Activated CD8-positive, alpha-beta memory T cell treated with anti-CD3 and anti-CD28 coated beads, Interleukin-2, amount 10 ng/mL, durations not matched to agents 7 days and 5 days (primary cell): ENCODE data around the gene MAP3K2. TPM values are rescaled to one million over a fixed set of nuclear protein-coding genes. Genes with fewer than 3 reads are reported as not detected.

Experiments used
- ATAC-seq: fragments of 150-1000 bp; cut with Tn5 transposase; one replicate; pipeline ENCODE4 v1.10.0; 2021; ENCODE audit warnings: moderate library complexity
- CTCF ChIA-PET: fragments of 350-600 bp; sonication (Branson Sonifier 250); formaldehyde crosslinking; loops from one replicate; lab custom pipeline; 2021; ENCODE audit warnings: antibody characterized with exemption; lab: Charles Lee
- DNase-seq: peaks from one replicate; pipeline ENCODE4 v3.0.0-alpha.2; 2020
- H3K27ac Mint-ChIP-seq: one replicate; pipeline ENCODE4 v1.8.0; 2021; ENCODE audit warnings: mild to moderate bottlenecking, mixed read lengths
- H3K27me3 Mint-ChIP-seq: one replicate; pipeline ENCODE4 v1.8.0; 2021; ENCODE audit warnings: mixed read lengths
- H3K36me3 Mint-ChIP-seq: one replicate; pipeline ENCODE4 v1.8.0; 2021; ENCODE audit warnings: mild to moderate bottlenecking, mixed read lengths
- H3K4me1 Mint-ChIP-seq: one replicate; pipeline ENCODE4 v1.8.0; 2021; ENCODE audit warnings: mixed read lengths
- H3K4me3 Mint-ChIP-seq: one replicate; pipeline ENCODE4 v1.8.0; 2021; ENCODE audit warnings: mild to moderate bottlenecking, moderate library complexity, mixed read lengths
- H3K9me3 Mint-ChIP-seq: one replicate; pipeline ENCODE4 v1.8.0; 2022; ENCODE audit warnings: low read depth, mixed read lengths
- total RNA-seq, 2 experiments: library from RNA; stranded (reverse); gene quantifications; one replicate each; pipeline ENCODE4 v1.2.3, GENCODE V29; 2021

The MAP3K2 gene
- total RNA-seq, 2 experiments from 2014 or later: 53.5 to 56.9 TPM

- no peaks in the 10 kb centered on the region for H3K27me3 Mint-ChIP-seq
- peak; percentile 9 for ATAC-seq
- no peak overlapping the region for H3K4me3 Mint-ChIP-seq
- no peak for DNase-seq
- H3K4me1 Mint-ChIP-seq: peaks cover 31% of the 10 kb centered on the region
- peaks cover 2% of the 10 kb centered on the region for H3K36me3 Mint-ChIP-seq
- CTCF ChIA-PET: interaction anchor here (2.8 kb wide), 1 partner anchor 19 kb away, joined by 12 read pairs; no protein-coding TSS in a partner anchor
- no peaks in the 10 kb centered on the region for H3K9me3 Mint-ChIP-seq
- H3K27ac Mint-ChIP-seq: peak overlapping the region; percentile 11
These were observed 9.9 kb upstream of the MAP3K2 start for GRCh38 chr2:127397568-127398238.

GRCh38 chr2:127394492-127394891 lies 6.7 kb upstream of the MAP3K2 start:
- ATAC-seq (no peak), DNase-seq (no peak)
- no peaks in the 10 kb centered on the region for H3K27me3 Mint-ChIP-seq
- no peak overlapping the region for H3K4me3 Mint-ChIP-seq
- peaks cover 3% of the 10 kb centered on the region for H3K36me3 Mint-ChIP-seq
- H3K27ac Mint-ChIP-seq: no peak overlapping the region
- peaks cover 32% of the 10 kb centered on the region for H3K4me1 Mint-ChIP-seq
- no peaks in the 10 kb centered on the region for H3K9me3 Mint-ChIP-seq
- CTCF ChIA-PET: interaction anchor here (0.6 to 2.3 kb wide), 3 partner anchors 17 to 50 kb away, joined by 3 to 5 read pairs (median 3); no protein-coding TSS in a partner anchor

- no peak for ATAC-seq
- CTCF ChIA-PET: no interaction called here
- no peak overlapping the region for H3K27ac Mint-ChIP-seq
- no peak for DNase-seq
- H3K4me3 Mint-ChIP-seq: no peak overlapping the region
- peaks cover 40% of the 10 kb centered on the region for H3K4me1 Mint-ChIP-seq
- no peaks in the 10 kb centered on the region for H3K27me3 Mint-ChIP-seq
- H3K36me3 Mint-ChIP-seq: peaks cover 3% of the 10 kb centered on the region
- no peaks in the 10 kb centered on the region for H3K9me3 Mint-ChIP-seq
These were observed 5.2 kb upstream of the MAP3K2 start for GRCh38 chr2:127392828-127393578.

- Mint-ChIP-seq H3K4me1 (peaks cover 33% of the 10 kb centered on the region), H3K27me3 (no peaks in the 10 kb centered on the region), H3K9me3 (no peaks in the 10 kb centered on the region), H3K36me3 (peaks cover 3% of the 10 kb centered on the region), H3K4me3 (no peak overlapping the region), H3K27ac (no peak overlapping the region)
- ATAC-seq (no peak), DNase-seq (no peak)
- CTCF ChIA-PET: no interaction called here
These were observed 4.5 kb upstream of the MAP3K2 start for GRCh38 chr2:127392133-127392827.

GRCh38 chr2:127389778-127390435 lies 2.1 kb upstream of the MAP3K2 start:
- CTCF ChIA-PET: interaction anchor here (0.8 to 2.8 kb wide), 3 partner anchors 10 to 33 kb away, joined by 3 to 12 read pairs (median 4); no protein-coding TSS in a partner anchor
- DNase-seq (peak; percentile 48), ATAC-seq (no peak)
- Mint-ChIP-seq H3K36me3 (peaks cover 7% of the 10 kb centered on the region), H3K27ac (peak overlapping the region; percentile 67), H3K4me3 (no peak overlapping the region), H3K4me1 (peaks cover 54% of the 10 kb centered on the region), H3K27me3 (no peaks in the 10 kb centered on the region), H3K9me3 (no peaks in the 10 kb centered on the region)

- DNase-seq: no peak
- CTCF ChIA-PET: interaction anchor here (1.0 to 2.8 kb wide), 6 partner anchors 14 to 321 kb away, joined by 3 to 12 read pairs (median 4); no protein-coding TSS in a partner anchor
- Mint-ChIP-seq H3K27me3 (no peaks in the 10 kb centered on the region), H3K9me3 (no peaks in the 10 kb centered on the region), H3K36me3 (peaks cover 12% of the 10 kb centered on the region), H3K4me1 (peaks cover 62% of the 10 kb centered on the region), H3K27ac (peak overlapping the region; percentile 92), H3K4me3 (peak overlapping the region; percentile 77)
- ATAC-seq: peak; percentile 21
These were observed 819 bp upstream of the MAP3K2 start for GRCh38 chr2:127388423-127389164.

GRCh38 chr2:127386764-127387654 lies 766 bp downstream of the MAP3K2 start:
- H3K27me3 Mint-ChIP-seq: no peaks in the 10 kb centered on the region
- peaks cover 62% of the 10 kb centered on the region for H3K4me1 Mint-ChIP-seq
- ATAC-seq (peak; percentile 74), DNase-seq (peak; percentile 87)
- CTCF ChIA-PET: interaction anchor here (1.1 to 2.3 kb wide), 4 partner anchors 21 to 315 kb away, joined by 3 to 13 read pairs (median 4); no protein-coding TSS in a partner anchor
- peak overlapping the region; percentile 91 for H3K4me3 Mint-ChIP-seq
- no peaks in the 10 kb centered on the region for H3K9me3 Mint-ChIP-seq
- H3K36me3 Mint-ChIP-seq: peaks cover 18% of the 10 kb centered on the region
- H3K27ac Mint-ChIP-seq: peak overlapping the region; percentile 85

- Mint-ChIP-seq H3K27me3 (no peaks in the 10 kb centered on the region), H3K4me3 (peak overlapping the region; percentile 91), H3K4me1 (peaks cover 67% of the 10 kb centered on the region), H3K9me3 (no peaks in the 10 kb centered on the region), H3K36me3 (peaks cover 18% of the 10 kb centered on the region), H3K27ac (peak overlapping the region; percentile 85)
- DNase-seq (no peak), ATAC-seq (no peak)
- CTCF ChIA-PET: interaction anchor here (1.1 to 2.3 kb wide), 4 partner anchors 20 to 314 kb away, joined by 3 to 13 read pairs (median 4); no protein-coding TSS in a partner anchor
These were observed 1.5 kb downstream of the MAP3K2 start for GRCh38 chr2:127386246-127386645.

- H3K27me3 Mint-ChIP-seq: no peaks in the 10 kb centered on the region
- H3K9me3 Mint-ChIP-seq: no peaks in the 10 kb centered on the region
- peaks cover 61% of the 10 kb centered on the region for H3K4me1 Mint-ChIP-seq
- no peak for DNase-seq
- peaks cover 18% of the 10 kb centered on the region for H3K36me3 Mint-ChIP-seq
- CTCF ChIA-PET: no interaction called here
- no peak for ATAC-seq
- no peak overlapping the region for H3K27ac Mint-ChIP-seq
- H3K4me3 Mint-ChIP-seq: no peak overlapping the region
These were observed 3.2 kb downstream of the MAP3K2 start for GRCh38 chr2:127384529-127384928.

GRCh38 chr2:127382831-127383230 lies 4.9 kb downstream of the MAP3K2 start:
- no peak overlapping the region for H3K27ac Mint-ChIP-seq
- no peaks in the 10 kb centered on the region for H3K27me3 Mint-ChIP-seq
- no peak overlapping the region for H3K4me3 Mint-ChIP-seq
- H3K4me1 Mint-ChIP-seq: peaks cover 49% of the 10 kb centered on the region
- DNase-seq: no peak
- H3K9me3 Mint-ChIP-seq: no peaks in the 10 kb centered on the region
- no peak for ATAC-seq
- CTCF ChIA-PET: no interaction called here
- peaks cover 23% of the 10 kb centered on the region for H3K36me3 Mint-ChIP-seq

GRCh38 chr2:127381762-127382161 lies 6.0 kb downstream of the MAP3K2 start:
- H3K4me1 Mint-ChIP-seq: peaks cover 49% of the 10 kb centered on the region
- peaks cover 28% of the 10 kb centered on the region for H3K36me3 Mint-ChIP-seq
- no peaks in the 10 kb centered on the region for H3K9me3 Mint-ChIP-seq
- H3K27me3 Mint-ChIP-seq: no peaks in the 10 kb centered on the region
- no peak for DNase-seq
- no peak for ATAC-seq
- CTCF ChIA-PET: no interaction called here
- no peak overlapping the region for H3K4me3 Mint-ChIP-seq
- no peak overlapping the region for H3K27ac Mint-ChIP-seq
